Gastrocnemius medialis (tissue), 4 donors: ENCODE measurements around the gene IRF6. TPM values are rescaled to one million over a fixed set of nuclear protein-coding genes. Genes with fewer than 3 reads are reported as not detected.

Experiments
- ATAC-seq, 2 donors: fragments of 150-250 bp; one replicate each; pipeline ENCODE4 v1.9.1; 2016
- DNase-seq, 2 donors: peaks; one replicate each; pipeline ENCODE4 v3.0.0-alpha.2; 2019
- H3K27ac ChIP-seq, 4 donors: fragments of 200-600 bp; sonication (generic); 1 replicate in 1 of 4; 2 replicates in 3 of 4; pipeline ENCODE4 v1.5.1; 2016 to 2018; ENCODE audit warnings: mild to moderate bottlenecking in 2 of 4, moderate library complexity in 1 of 4
- H3K27me3 ChIP-seq, 3 donors: fragments of 200-600 bp; sonication (generic) in 2 of 3; 1 replicate in 1 of 3; 2 replicates in 2 of 3; pipeline versions ENCODE4 v1.5.1 to v1.6.0; 2016 to 2019; ENCODE audit warnings: mild to moderate bottlenecking in 1 of 3, moderate library complexity in 1 of 3
- H3K36me3 ChIP-seq, 2 donors: fragments of 200-600 bp; sonication (generic) in 1 of 2; one replicate each; pipeline ENCODE4 v1.5.1; 2017 to 2018
- H3K4me1 ChIP-seq, 2 donors: fragments of 200-600 bp; sonication (generic) in 1 of 2; one replicate each; pipeline ENCODE4 v1.5.1; 2016 to 2017; ENCODE audit warnings: mild to moderate bottlenecking in 2 of 2
- H3K4me3 ChIP-seq, 4 donors: fragments of 200-600 bp; sonication (generic) in 3 of 4; 1 replicate in 1 of 4; 2 replicates in 3 of 4; pipeline ENCODE4 v1.5.1; 2016 to 2019; ENCODE audit warnings: mild to moderate bottlenecking in 2 of 4
- H3K9me3 ChIP-seq, 3 donors: fragments of 200-600 bp; sonication (generic) in 2 of 3; 1 replicate in 1 of 3; 2 replicates in 2 of 3; pipeline ENCODE4 v1.5.1; 2016 to 2019
- CTCF ChIP-seq, 5 experiments: fragments of 450-650 bp in 3 of 5; fragments of 200-600 bp in 2 of 5; sonication (generic) in 2 of 5; IDR thresholded peaks in 4 of 5; conservative IDR thresholded peaks in 1 of 5; 1 replicate in 4 of 5; 2 replicates in 1 of 5; pipeline ENCODE4 v1.5.1; 2016 to 2019; ENCODE audit warnings: antibody characterized with exemption in 5 of 5, mild to moderate bottlenecking in 3 of 5, moderate library complexity in 3 of 5
- POLR2A ChIP-seq, 2 donors: fragments of 450-650 bp; IDR thresholded peaks; one replicate each; pipeline ENCODE4 v1.6.1; 2017; ENCODE audit warnings: antibody characterized with exemption in 2 of 2, mild to moderate bottlenecking in 2 of 2, moderate library complexity in 2 of 2
- in situ Hi-C, 4 donors: fragments of 200-750 bp; cut with MboI; loops; one replicate each; pipeline versions ENCODE4 v1.15.0 to v1.8.0; 2017; ENCODE audit warnings: low sequenced_read_pairs in 4 of 4
- intact Hi-C: fragments of 100-400 bp; cut with DNase I; formaldehyde crosslinking; loops from one replicate; pipeline ENCODE4 v1.15.1; 2023; ENCODE audit warnings: low total_unique reads
- total RNA-seq, 4 donors: library from RNA; depleted of rRNA; stranded (reverse); fragments of >200 nt; gene quantifications; one replicate each; pipeline versions ENCODE4 v1.1.0 to v1.2.3, GENCODE V29; 2016

Gene IRF6
- total RNA-seq, 4 donors from 2014 or later = 0.31 to 1.7 (median 0.49) TPM

- in situ Hi-C loops = no loop called here
- intact Hi-C loops = no loop called here
- Histone ChIP-seq H3K36me3 (no peaks in the 10 kb centered on the region), H3K27ac (no peak overlapping the region), H3K4me1 (no peaks in the 10 kb centered on the region), H3K27me3 (peaks cover 0 to 7% (median 0%) of the 10 kb centered on the region in 3 donors), H3K4me3 (no peak overlapping the region), H3K9me3 (no peaks in the 10 kb centered on the region)
- no peak for ATAC-seq
- DNase-seq = no peak
- no peak for TF ChIP-seq POLR2A (IDR thresholded peaks at IDR 0.05)
- no peak for TF ChIP-seq CTCF (IDR thresholded peaks at IDR 0.05 in 4 of 5, conservative IDR thresholded peaks at IDR 0.05 in 1 of 5)
Measured at GRCh38 chr1:209815490-209815889, 9.5 kb upstream of the IRF6 start.

GRCh38 chr1:209813902-209814301, 8.0 kb upstream of the IRF6 start:
- no peak for ATAC-seq
- in situ Hi-C loops = no loop called here
- Histone ChIP-seq H3K36me3 (no peaks in the 10 kb centered on the region), H3K4me3 (no peak overlapping the region), H3K4me1 (no peaks in the 10 kb centered on the region), H3K27ac (no peak overlapping the region), H3K9me3 (no peaks in the 10 kb centered on the region), H3K27me3 (peaks cover 0 to 7% (median 0%) of the 10 kb centered on the region in 3 donors)
- DNase-seq = no peak
- TF ChIP-seq CTCF (IDR thresholded peaks at IDR 0.05 in 4 of 5, conservative IDR thresholded peaks at IDR 0.05 in 1 of 5) = no peak
- TF ChIP-seq POLR2A (IDR thresholded peaks at IDR 0.05) = no peak
- intact Hi-C loops = no loop called here

- intact Hi-C loops = no loop called here
- H3K27me3 ChIP-seq = peaks cover 4 to 7% (median 6%) of the 10 kb centered on the region in 3 donors
- no peaks in the 10 kb centered on the region for H3K4me1 ChIP-seq
- H3K27ac ChIP-seq = no peak overlapping the region
- TF ChIP-seq CTCF (IDR thresholded peaks at IDR 0.05 in 4 of 5, conservative IDR thresholded peaks at IDR 0.05 in 1 of 5) (no peak), POLR2A (IDR thresholded peaks at IDR 0.05) (no peak)
- ATAC-seq (no peak), DNase-seq (no peak)
- H3K4me3 ChIP-seq = no peak overlapping the region
- H3K9me3 ChIP-seq = no peaks in the 10 kb centered on the region
- in situ Hi-C loops = no loop called here
- no peaks in the 10 kb centered on the region for H3K36me3 ChIP-seq
Measured at GRCh38 chr1:209810783-209811182, 4.8 kb upstream of the IRF6 start.

- no peaks in the 10 kb centered on the region for H3K36me3 ChIP-seq
- no peaks in the 10 kb centered on the region for H3K4me1 ChIP-seq
- no peak for DNase-seq
- no peak overlapping the region for H3K4me3 ChIP-seq
- H3K27me3 ChIP-seq = peaks cover 10 to 11% (median 11%) of the 10 kb centered on the region in 3 donors
- no peak for TF ChIP-seq CTCF (IDR thresholded peaks at IDR 0.05 in 4 of 5, conservative IDR thresholded peaks at IDR 0.05 in 1 of 5)
- TF ChIP-seq POLR2A (IDR thresholded peaks at IDR 0.05) = no peak
- H3K9me3 ChIP-seq = no peaks in the 10 kb centered on the region
- intact Hi-C loops = no loop called here
- no peak overlapping the region for H3K27ac ChIP-seq
- ATAC-seq = no peak
- in situ Hi-C loops = no loop called here
Measured at GRCh38 chr1:209809611-209810010, 3.7 kb upstream of the IRF6 start.

GRCh38 chr1:209808059-209808581, 2.2 kb upstream of the IRF6 start:
- TF ChIP-seq CTCF (IDR thresholded peaks at IDR 0.05 in 4 of 5, conservative IDR thresholded peaks at IDR 0.05 in 1 of 5) (no peak), POLR2A (IDR thresholded peaks at IDR 0.05) (no peak)
- DNase-seq (no peak), ATAC-seq (no peak)
- in situ Hi-C loops = no loop called here
- Histone ChIP-seq H3K9me3 (no peaks in the 10 kb centered on the region), H3K27me3 (peaks cover 10 to 11% (median 11%) of the 10 kb centered on the region in 3 donors), H3K4me1 (no peaks in the 10 kb centered on the region), H3K36me3 (no peaks in the 10 kb centered on the region), H3K4me3 (no peak overlapping the region), H3K27ac (no peak overlapping the region)
- intact Hi-C loops = no loop called here
